HEK293 (cell line): ENCODE data around the gene C17orf100.

Experiments used
- CTCF ChIA-PET: fragments of 350-600 bp; formaldehyde crosslinking; extraction: SDS; loops from one replicate; lab custom pipeline; 2021; ENCODE audit warnings: antibody characterized with exemption; lab: Yijun Ruan, JAX
- POLR2A ChIA-PET: fragments of 300-600 bp; formaldehyde crosslinking; extraction: SDS; loops from one replicate; lab custom pipeline; 2020; ENCODE audit warnings: antibody characterized with exemption, inconsistent platforms; lab: Yijun Ruan, JAX
- H3K27ac ChIP-seq: fragments of 200-500 bp; sonication (Bioruptor generic); 2 replicates; pipeline ENCODE4 v1.5.1; 2014; ENCODE audit warnings: low read depth, low read length, control low read depth, inconsistent platforms; ENCODE audit errors: extremely low read depth
- H3K36me3 ChIP-seq, 2 experiments: fragments of 200-500 bp in 1 of 2; sonication (Bioruptor generic) in 1 of 2; 1 replicate in 1 of 2; 2 replicates in 1 of 2; pipeline ENCODE4 v1.5.1; 2014 to 2017; ENCODE audit warnings: inconsistent platforms in 2 of 2, low read length in 2 of 2; ENCODE audit not compliant: control insufficient read depth in 2 of 2, insufficient read depth in 1 of 2
- H3K4me1 ChIP-seq: fragments of 200-500 bp; sonication (Bioruptor generic); 2 replicates; pipeline ENCODE4 v1.5.1; 2014; ENCODE audit warnings: mild to moderate bottlenecking, low read length, inconsistent platforms; ENCODE audit not compliant: control insufficient read depth, insufficient read depth
- H3K4me3 ChIP-seq: 2 replicates; pipeline ENCODE4 v1.5.1; 2011; ENCODE audit warnings: low read depth, mild to moderate bottlenecking, control low read depth, low read length, moderate library complexity
- H3K9me3 ChIP-seq: fragments of 200-500 bp; sonication (Bioruptor generic); 2 replicates; pipeline ENCODE4 v1.5.1; 2014; ENCODE audit warnings: low read depth, low read length, inconsistent platforms; ENCODE audit not compliant: control insufficient read depth, insufficient read depth
- BCL11A ChIP-seq: fragments of 450-650 bp; formaldehyde crosslinking; IDR thresholded peaks from 2 replicates; pipeline ENCODE4 v1.5.1; 2016; ENCODE audit warnings: low read depth, missing biosample characterization, missing genetic modification characterization
- KLF1 ChIP-seq: fragments of 450-650 bp; formaldehyde crosslinking; IDR thresholded peaks from 2 replicates; pipeline ENCODE4 v1.5.1; 2016; ENCODE audit warnings: missing biosample characterization, missing genetic modification characterization
- PATZ1 ChIP-seq: fragments of 450-650 bp; formaldehyde crosslinking; IDR thresholded peaks from 2 replicates; pipeline ENCODE4 v1.5.1; 2016; ENCODE audit warnings: missing biosample characterization, missing genetic modification characterization
- PBX3 ChIP-seq: sonication (generic); formaldehyde crosslinking; IDR thresholded peaks from 2 replicates; pipeline ENCODE4 v1.8.1; 2022; ENCODE audit warnings: mild to moderate bottlenecking, moderate library complexity, missing genetic modification reagents
- PRDM4 ChIP-seq: fragments of 450-650 bp; formaldehyde crosslinking; IDR thresholded peaks from 2 replicates; pipeline ENCODE4 v1.5.1; 2017; ENCODE audit warnings: missing biosample characterization, missing genetic modification characterization
- REST ChIP-seq: fragments of 450-650 bp; formaldehyde crosslinking; IDR thresholded peaks from 2 replicates; pipeline ENCODE4 v1.5.1; 2016; ENCODE audit warnings: missing biosample characterization, missing genetic modification characterization
- SP3 ChIP-seq: fragments of 450-650 bp; formaldehyde crosslinking; IDR thresholded peaks from 2 replicates; pipeline ENCODE4 v1.5.1; 2016; ENCODE audit warnings: missing biosample characterization, missing genetic modification characterization
- TRIM28 ChIP-seq: IDR thresholded peaks from 2 replicates; pipeline ENCODE4 v1.6.1; 2011; ENCODE audit warnings: low read length, control low read depth, borderline replicate concordance
- ZBTB1 ChIP-seq: fragments of 450-650 bp; formaldehyde crosslinking; IDR thresholded peaks from 2 replicates; pipeline ENCODE4 v1.5.1; 2016; ENCODE audit warnings: missing biosample characterization, missing genetic modification characterization
- ZBTB17 ChIP-seq: fragments of 450-650 bp; formaldehyde crosslinking; IDR thresholded peaks from 2 replicates; pipeline ENCODE4 v1.5.1; 2016; ENCODE audit warnings: missing biosample characterization, missing genetic modification characterization
- ZBTB8A ChIP-seq: fragments of 450-650 bp; formaldehyde crosslinking; IDR thresholded peaks from 2 replicates; pipeline ENCODE4 v1.5.1; 2016; ENCODE audit warnings: missing biosample characterization, missing genetic modification characterization
- ZFP37 ChIP-seq: fragments of 450-650 bp; formaldehyde crosslinking; IDR thresholded peaks from 2 replicates; pipeline ENCODE4 v1.5.1; 2016; ENCODE audit warnings: missing biosample characterization, missing genetic modification characterization
- ZFP69B ChIP-seq: fragments of 450-650 bp; formaldehyde crosslinking; IDR thresholded peaks from 2 replicates; pipeline ENCODE4 v1.5.1; 2016; ENCODE audit warnings: missing biosample characterization, missing genetic modification characterization
- ZIC2 ChIP-seq: fragments of 450-650 bp; formaldehyde crosslinking; IDR thresholded peaks from 2 replicates; pipeline ENCODE4 v1.5.1; 2016; ENCODE audit warnings: missing biosample characterization, missing genetic modification characterization
- ZNF138 ChIP-seq: fragments of 450-650 bp; formaldehyde crosslinking; IDR thresholded peaks from 2 replicates; pipeline ENCODE4 v1.5.1; 2016; ENCODE audit warnings: missing biosample characterization, missing genetic modification characterization, borderline replicate concordance
- ZNF2 ChIP-seq: fragments of 450-650 bp; formaldehyde crosslinking; IDR thresholded peaks from 2 replicates; pipeline ENCODE4 v1.5.1; 2016; ENCODE audit warnings: missing biosample characterization, missing genetic modification characterization
- ZNF248 ChIP-seq: fragments of 450-650 bp; formaldehyde crosslinking; IDR thresholded peaks from 2 replicates; pipeline ENCODE4 v1.5.1; 2017; ENCODE audit warnings: missing biosample characterization, missing genetic modification characterization
- ZNF335 ChIP-seq: fragments of 450-650 bp; formaldehyde crosslinking; conservative IDR thresholded peaks from 2 replicates; pipeline ENCODE4 v1.5.1; 2016; ENCODE audit warnings: missing biosample characterization, missing genetic modification characterization
- ZNF501 ChIP-seq: fragments of 450-650 bp; formaldehyde crosslinking; IDR thresholded peaks from 2 replicates; pipeline ENCODE4 v1.5.1; 2016; ENCODE audit warnings: missing biosample characterization, missing genetic modification characterization
- ZNF530 ChIP-seq: fragments of 450-650 bp; formaldehyde crosslinking; IDR thresholded peaks from 2 replicates; pipeline ENCODE4 v1.5.1; 2016; ENCODE audit warnings: low read depth, missing biosample characterization, missing genetic modification characterization
- ZNF629 ChIP-seq: fragments of 450-650 bp; formaldehyde crosslinking; IDR thresholded peaks from 2 replicates; pipeline ENCODE4 v1.5.1; 2017; ENCODE audit warnings: missing biosample characterization, missing genetic modification characterization
- ZNF654 ChIP-seq: fragments of 450-650 bp; formaldehyde crosslinking; IDR thresholded peaks from 2 replicates; pipeline ENCODE4 v1.5.1; 2016; ENCODE audit warnings: low read depth, missing biosample characterization, missing genetic modification characterization
- ZNF664 ChIP-seq: fragments of 450-650 bp; formaldehyde crosslinking; IDR thresholded peaks from 2 replicates; pipeline ENCODE4 v1.5.1; 2016; ENCODE audit warnings: missing biosample characterization, missing genetic modification characterization
- ZSCAN23 ChIP-seq: fragments of 450-650 bp; formaldehyde crosslinking; IDR thresholded peaks from 2 replicates; pipeline ENCODE4 v1.5.1; 2016; ENCODE audit warnings: missing biosample characterization, missing genetic modification characterization

The C17orf100 gene

GRCh38 chr17:6640536-6641246 lies 10.9 kb upstream of the C17orf100 start, which contains the start of the genes KIAA0753 and TXNDC17 (continued):
- TF ChIP-seq ZNF138 (tag by site-specific recombination) (no peak), PBX3 (CRISPR knock-in tag) (0 out of 2 replicates have a peak, but pooled peaks have one; percentile 16), ZBTB1 (tag by site-specific recombination) (no peak), SP3 (tag by site-specific recombination) (peak; percentile 94), ZNF335 (peak; percentile 91), ZNF2 (tag by site-specific recombination) (peak; percentile 65; the same call in 1 of the 2 replicates), ZFP69B (0 out of 2 replicates have a peak, but pooled peaks have one; percentile 53), ZNF248 (tag by site-specific recombination) (no peak), ZSCAN23 (tag by site-specific recombination) (0 out of 2 replicates have a peak, but pooled peaks have one; percentile 51), ZNF654 (tag by site-specific recombination) (no peak; the same call in 1 of the 2 replicates), ZNF530 (tag by site-specific recombination) (no peak), ZNF664 (0 out of 2 replicates have a peak, but pooled peaks have one; percentile 28), PRDM4 (tag by site-specific recombination) (0 out of 2 replicates have a peak, but pooled peaks have one; percentile 17), BCL11A (0 out of 2 replicates have a peak, but pooled peaks have one; percentile 79), KLF1 (tag by site-specific recombination) (peak; percentile 70), ZIC2 (tag by site-specific recombination) (peak; percentile 20; the same call in 1 of the 2 replicates), ZFP37 (0 out of 2 replicates have a peak, but pooled peaks have one; percentile 87)

- ChIA-PET CTCF (interaction anchor here (0.6 to 1.7 kb wide), 4 partner anchors 61 to 363 kb away, joined by 3 to 5 read pairs (median 4); no protein-coding TSS in a partner anchor), POLR2A (interaction anchor here (0.6 to 1.9 kb wide), 6 partner anchors 10 to 1328 kb away, joined by 3 to 26 read pairs (median 3); partner anchors contain the start of genes C17orf100, MED31 and SLC16A13)
- Histone ChIP-seq H3K9me3 (no peaks in the 10 kb centered on the region), H3K36me3 (peaks cover 27 to 41% of the 10 kb centered on the region in 2 experiments; a peak in 2 of 3 replicates), H3K27ac (peak overlapping the region; percentile 79), H3K4me3 (peak overlapping the region; percentile 94), H3K4me1 (peaks cover 13% of the 10 kb centered on the region; the same call in 1 of the 2 replicates)
- no peak for TF ChIP-seq REST (tag by site-specific recombination)
- TF ChIP-seq ZBTB17 (tag by site-specific recombination) = peak; percentile 15
- TF ChIP-seq TRIM28 = 0 out of 2 replicates have a peak, but pooled peaks have one; percentile 11
- no peak for TF ChIP-seq ZBTB8A
- no peak for TF ChIP-seq PATZ1 (tag by site-specific recombination)
- TF ChIP-seq ZNF501 (tag by site-specific recombination) = 0 out of 2 replicates have a peak, but pooled peaks have one; percentile 7
- no peak for TF ChIP-seq ZNF629 (tag by site-specific recombination)
These were observed 10.2 kb upstream of the C17orf100 start for GRCh38 chr17:6641247-6641863.
